ENCODE measurements around the gene ZNF710.
A peak's percentile ranks its signal among the peaks of the same experiment; 100 is the strongest.
"Not testable (repeated sequence)": the region's sequence is repeated elsewhere in the genome, so short reads cannot be mapped to it uniquely, and the experiment has no call there.

The ZNF710 gene

DNA sequence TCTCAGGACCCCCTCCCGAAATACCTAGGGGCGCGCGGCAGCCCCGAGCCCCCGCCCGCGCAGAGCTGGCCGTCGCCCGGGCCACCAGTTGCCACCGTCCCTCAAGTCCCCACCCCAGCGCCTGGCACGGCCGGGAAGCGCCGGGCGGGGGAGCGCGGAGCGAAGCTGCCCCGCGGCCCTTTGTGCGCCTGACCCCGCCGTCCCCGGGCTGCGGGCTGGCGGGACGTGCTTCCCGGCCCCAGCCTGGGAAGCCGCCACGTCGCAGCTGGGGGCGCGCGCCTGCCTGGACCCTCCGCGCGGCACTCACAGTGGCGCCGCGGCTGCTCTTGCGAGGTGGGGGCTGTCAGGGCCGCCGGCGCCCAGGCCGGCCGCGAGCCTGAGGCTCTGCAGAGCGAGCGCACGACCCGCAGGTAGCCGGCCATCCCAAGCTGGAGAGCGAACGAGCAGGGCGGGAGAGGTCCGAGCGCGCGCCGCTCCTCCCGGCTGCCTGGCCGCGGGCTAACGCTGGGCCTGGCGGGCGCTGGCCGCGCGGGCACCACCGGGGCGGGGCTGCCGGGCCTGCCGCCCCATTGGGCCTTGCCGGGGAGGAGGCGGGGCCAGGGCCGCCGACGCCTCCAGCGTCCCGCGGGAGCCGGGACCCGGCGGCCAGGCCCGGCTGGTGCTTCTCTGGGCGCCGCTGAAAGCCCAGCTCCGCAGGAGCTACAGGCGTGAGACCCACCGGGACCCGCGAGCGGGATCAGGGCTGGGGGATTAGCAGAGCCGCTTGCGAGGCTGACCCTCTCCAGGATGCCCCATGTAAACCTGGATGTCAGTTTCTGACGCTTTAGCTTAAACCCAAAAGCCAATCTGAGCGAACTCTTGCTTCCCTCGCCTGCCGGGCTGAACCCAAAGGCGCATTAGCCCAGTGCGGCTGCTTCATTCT lies 101.1 kb downstream of the ZNF710 start, which contains the start of gene IDH2:
Gene IDH2, minus strand, starts transcription at position 500 of the 922 bp plus-strand sequence. Its CDS starts 78 bp downstream, at position 422.
- peak; percentile 74 for DNase-seq (ENCODE audit: low read depth)

- no peak for DNase-seq (ENCODE audit: low read depth)
Observed at GRCh38 chr15:90103701-90104329, 102.7 kb downstream of the ZNF710 start.

GRCh38 chr15:90104551-90104950 lies 103.4 kb downstream of the ZNF710 start:
- no peak for DNase-seq (ENCODE audit: low read depth)

DNA sequence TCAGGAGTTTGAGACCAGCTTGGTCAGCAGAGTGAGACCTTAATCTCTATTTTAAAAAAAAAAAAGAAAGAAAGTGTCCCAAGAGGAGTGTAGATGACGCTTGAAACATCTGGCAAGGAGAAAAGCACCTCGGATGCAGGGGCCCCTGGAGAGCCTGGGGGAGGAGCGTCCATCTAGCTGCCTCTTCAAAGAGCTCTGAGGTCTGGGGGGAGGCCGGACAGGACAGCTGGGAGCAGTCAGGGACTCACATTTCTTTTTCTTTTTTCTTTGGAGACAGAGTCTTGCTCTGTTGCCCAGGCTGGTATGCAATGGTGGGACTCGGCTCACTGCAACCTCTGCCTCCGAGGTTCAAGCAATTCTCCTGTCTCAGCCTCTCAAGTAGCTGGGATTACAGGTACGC lies 104.4 kb downstream of the ZNF710 start:
- no peak for DNase-seq (ENCODE audit: low read depth)

DNA sequence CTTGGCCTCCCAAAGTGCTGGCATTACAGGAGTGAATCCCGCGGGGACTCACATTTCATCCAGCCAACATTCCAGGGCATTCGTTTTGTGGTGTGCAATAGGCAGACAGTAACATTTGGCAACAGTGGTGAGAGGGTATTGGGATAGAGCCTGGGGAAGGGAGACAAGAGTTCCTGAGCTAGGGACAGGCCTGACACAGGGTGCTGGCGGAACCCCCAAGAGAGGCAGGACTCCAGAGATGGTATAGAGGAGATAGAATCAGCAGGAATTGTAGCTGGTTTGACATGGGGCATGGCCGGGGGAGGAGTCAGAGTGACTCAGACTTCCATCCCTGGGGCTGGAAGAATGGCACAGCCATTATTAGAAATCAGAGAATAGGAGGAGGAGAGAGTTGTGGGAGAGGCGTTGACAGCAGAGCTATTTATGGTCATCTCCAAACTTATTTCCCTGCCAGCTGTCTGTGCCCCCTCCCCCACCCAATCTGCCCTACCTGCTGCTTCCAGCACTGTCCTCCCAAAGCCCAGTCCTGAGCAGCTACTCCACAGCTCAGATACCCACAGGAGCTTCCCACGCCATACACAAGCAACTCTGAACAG lies 105.5 kb downstream of the ZNF710 start:
- peak; percentile 55 for DNase-seq (ENCODE audit: low read depth)

DNA sequence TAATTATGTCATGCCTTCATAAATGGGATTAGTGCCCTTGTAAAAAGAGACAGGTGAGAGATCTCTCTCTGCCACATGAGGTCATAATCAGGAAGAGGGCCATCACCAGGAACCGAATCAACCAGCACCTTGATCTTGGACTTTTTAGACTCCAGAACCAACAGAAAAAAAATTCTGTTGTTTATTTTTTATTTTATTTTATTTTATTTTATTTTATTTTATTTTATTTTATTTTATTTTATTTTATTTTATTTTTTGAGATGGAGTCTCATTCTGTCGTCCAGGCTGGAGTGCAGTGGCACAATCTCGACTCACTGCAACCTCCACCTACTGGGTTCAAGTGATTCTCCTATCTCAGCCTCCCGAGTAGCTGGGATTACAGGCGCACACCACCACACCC lies 106.9 kb downstream of the ZNF710 start:
- not testable (repeated sequence) for DNase-seq (ENCODE audit: low read depth)

GRCh38 chr15:90109163-90109751 lies 108.1 kb downstream of the ZNF710 start:
- peak; percentile 50 for DNase-seq (ENCODE audit: low read depth)

- no peak for DNase-seq (ENCODE audit: low read depth)
Observed at GRCh38 chr15:90113166-90113565, 112.0 kb downstream of the ZNF710 start.

GRCh38 chr15:90114451-90114901 lies 113.4 kb downstream of the ZNF710 start:
- no peak for DNase-seq (ENCODE audit: low read depth)

DNA sequence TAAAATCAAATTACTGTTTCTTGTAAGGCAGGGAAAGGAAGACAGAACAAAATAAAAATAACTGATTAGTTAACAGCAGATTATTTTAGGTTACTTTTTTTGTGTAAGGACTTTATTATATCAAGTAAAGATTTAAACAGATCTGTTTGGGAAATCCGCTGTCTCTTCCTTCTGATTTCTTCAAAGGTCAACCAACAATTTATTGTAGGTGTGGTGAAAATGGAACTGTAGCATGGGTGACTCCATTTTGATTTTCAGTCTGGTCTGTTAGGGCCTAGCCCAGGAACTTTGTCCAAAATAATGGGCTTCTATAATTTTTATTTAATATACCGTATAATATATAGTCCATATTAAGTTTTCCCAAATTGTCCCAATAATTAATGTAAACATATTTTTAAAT lies 114.7 kb downstream of the ZNF710 start:
- no peak for DNase-seq (ENCODE audit: low read depth)

GRCh38 chr15:90119367-90119766 lies 118.2 kb downstream of the ZNF710 start:
- no peak for DNase-seq (ENCODE audit: low read depth)

DNA sequence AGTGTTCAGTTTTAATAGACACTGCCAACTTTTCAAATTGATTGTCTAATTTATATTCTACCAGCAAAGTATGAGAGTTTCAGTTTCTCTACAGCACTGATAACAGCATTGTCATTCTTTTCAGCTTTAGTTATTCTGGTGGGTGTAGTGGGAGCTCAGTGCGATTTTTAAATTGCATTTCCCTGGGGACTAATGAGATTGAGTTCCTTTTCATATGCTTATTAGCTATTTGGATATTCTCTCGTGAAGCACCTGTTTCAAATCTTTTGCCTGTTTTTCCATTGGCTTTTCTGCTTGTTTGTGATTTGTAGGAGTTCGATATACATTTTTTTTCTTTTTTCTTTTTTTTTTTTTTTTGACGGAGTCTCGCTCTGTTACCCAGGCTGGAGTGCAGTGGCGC lies 120.0 kb downstream of the ZNF710 start:
- DNase-seq (ENCODE audit: low read depth): no peak

DNA sequence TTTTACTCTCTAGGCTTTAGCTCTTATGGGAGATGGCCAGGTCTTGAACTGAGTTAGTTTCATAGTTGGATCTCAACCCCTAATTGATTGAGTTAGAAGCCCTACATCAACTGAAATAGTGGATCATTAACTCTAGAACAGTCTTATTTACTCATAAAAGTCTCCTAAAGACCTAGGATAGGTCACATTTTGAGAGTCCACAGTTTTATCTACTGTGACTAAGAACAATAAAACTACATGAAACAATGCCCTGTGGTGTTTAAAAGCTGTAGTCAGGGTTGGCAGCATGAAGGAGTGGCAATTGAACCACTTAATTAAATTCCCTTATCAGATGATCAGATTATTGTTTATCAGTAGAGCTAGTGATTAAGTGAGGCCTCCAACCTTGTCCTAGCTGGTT lies 123.4 kb downstream of the ZNF710 start:
- no peak for DNase-seq (ENCODE audit: low read depth)

- no peak for DNase-seq (ENCODE audit: low read depth)
Observed at GRCh38 chr15:90126022-90126421, 124.9 kb downstream of the ZNF710 start.

DNA sequence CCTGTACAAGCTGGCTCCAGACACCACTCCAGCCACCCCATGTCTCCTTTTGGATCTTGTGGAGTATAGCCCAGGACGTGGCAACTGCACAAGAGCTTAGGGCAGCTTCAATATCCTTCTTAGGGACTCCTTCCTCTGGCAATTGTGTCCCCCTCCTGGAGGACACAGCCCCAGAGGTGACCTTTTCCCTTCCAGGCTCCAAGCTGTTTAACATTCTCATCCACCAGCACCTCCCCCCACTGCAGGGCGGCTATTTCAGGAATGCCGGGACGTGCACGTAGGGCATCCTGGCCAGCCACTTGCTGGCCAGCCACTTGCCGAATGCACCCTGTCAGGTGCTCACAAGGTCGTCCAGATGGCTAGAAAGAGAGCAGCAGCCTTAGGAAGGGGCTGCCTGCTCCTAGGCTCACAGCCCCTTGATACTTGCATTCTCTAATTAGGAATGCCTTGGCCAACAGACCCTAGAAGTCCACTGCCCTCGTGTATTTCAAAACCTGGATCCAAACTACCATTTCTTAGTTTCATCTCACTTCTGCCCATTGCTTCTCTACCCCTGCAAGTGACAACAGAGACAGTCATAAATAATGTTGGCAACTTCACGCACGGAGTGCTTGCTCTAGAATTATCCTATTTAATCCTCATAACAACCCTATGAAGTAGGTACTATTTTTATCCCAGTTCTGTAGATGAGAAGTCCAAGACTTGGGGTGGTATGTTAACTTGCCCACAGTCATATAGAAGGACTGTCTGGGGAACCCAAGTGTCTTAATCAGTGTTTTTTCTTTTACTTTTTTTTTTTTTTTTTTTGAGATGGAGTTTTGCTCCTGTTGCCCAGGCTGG lies 125.7 kb downstream of the ZNF710 start:
- no peak for DNase-seq (ENCODE audit: low read depth)

GRCh38 chr15:90130291-90130690 lies 129.2 kb downstream of the ZNF710 start:
- DNase-seq (ENCODE audit: low read depth): no peak
